Activated effector memory CD4-positive, alpha-beta T cell treated with anti-CD3 and anti-CD28 coated beads, Interleukin-2, amount 50 U/mL, for 16 hours (primary cell): Measurements from ENCODE around the gene DAGLB.
"Not testable (repeated sequence)": the region's sequence is repeated elsewhere in the genome, so short reads cannot be mapped to it uniquely, and the experiment has no call there.

Source experiments
- DNase-seq: peaks from one replicate; pipeline ENCODE4 v3.0.0-alpha.2; 2020

Gene DAGLB, protein sequence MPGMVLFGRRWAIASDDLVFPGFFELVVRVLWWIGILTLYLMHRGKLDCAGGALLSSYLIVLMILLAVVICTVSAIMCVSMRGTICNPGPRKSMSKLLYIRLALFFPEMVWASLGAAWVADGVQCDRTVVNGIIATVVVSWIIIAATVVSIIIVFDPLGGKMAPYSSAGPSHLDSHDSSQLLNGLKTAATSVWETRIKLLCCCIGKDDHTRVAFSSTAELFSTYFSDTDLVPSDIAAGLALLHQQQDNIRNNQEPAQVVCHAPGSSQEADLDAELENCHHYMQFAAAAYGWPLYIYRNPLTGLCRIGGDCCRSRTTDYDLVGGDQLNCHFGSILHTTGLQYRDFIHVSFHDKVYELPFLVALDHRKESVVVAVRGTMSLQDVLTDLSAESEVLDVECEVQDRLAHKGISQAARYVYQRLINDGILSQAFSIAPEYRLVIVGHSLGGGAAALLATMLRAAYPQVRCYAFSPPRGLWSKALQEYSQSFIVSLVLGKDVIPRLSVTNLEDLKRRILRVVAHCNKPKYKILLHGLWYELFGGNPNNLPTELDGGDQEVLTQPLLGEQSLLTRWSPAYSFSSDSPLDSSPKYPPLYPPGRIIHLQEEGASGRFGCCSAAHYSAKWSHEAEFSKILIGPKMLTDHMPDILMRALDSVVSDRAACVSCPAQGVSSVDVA

DNA sequence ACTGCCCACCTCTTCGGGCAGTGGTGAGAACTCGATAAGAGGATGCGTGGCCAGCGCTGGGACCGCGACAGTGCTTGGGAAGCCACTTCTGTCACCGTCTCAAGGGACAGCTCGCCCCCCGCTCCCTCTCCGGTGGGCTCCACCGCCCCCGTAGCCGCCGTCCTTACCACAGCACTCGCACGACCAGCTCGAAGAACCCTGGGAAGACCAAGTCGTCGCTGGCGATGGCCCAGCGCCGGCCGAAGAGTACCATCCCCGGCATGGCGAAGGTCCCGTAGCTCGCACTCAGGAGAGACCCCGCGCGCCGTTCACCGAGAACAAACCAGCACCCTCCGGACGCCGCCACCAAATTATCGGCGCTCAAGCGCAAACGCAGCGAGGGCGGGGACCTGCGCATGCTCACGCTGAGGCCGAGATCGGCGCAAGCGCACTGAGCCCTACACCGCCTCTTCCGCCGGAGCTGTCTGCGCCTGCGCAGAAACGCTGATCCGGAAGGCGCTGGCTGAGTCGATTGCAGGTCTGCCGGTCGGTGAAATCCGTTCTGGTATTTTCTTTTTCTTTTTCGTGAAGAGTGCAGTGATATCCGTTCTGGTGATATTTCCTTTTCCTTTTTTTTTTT lies at the start of gene DAGLB:
DAGLB (minus strand) TSS at position 374 of the 619 bp plus-strand sequence; CDS start at position 262, 112 bp downstream.
- peak; percentile 98 for DNase-seq

DNA sequence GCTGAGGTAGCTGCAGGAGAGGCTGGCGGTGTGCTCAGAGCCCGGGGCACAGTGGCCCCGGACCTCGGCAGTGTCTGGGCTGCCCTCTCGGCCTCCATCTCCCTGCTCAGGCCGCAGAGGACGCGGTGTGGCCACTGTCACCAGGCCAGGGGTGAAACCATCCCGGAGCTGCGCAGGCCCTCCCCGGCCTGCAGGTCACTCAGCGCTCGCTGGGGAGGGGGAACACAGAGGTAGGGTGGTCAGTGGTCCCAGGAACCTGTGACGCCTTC lies 49.8 kb upstream of the DAGLB start:
- no peak for DNase-seq

DNA sequence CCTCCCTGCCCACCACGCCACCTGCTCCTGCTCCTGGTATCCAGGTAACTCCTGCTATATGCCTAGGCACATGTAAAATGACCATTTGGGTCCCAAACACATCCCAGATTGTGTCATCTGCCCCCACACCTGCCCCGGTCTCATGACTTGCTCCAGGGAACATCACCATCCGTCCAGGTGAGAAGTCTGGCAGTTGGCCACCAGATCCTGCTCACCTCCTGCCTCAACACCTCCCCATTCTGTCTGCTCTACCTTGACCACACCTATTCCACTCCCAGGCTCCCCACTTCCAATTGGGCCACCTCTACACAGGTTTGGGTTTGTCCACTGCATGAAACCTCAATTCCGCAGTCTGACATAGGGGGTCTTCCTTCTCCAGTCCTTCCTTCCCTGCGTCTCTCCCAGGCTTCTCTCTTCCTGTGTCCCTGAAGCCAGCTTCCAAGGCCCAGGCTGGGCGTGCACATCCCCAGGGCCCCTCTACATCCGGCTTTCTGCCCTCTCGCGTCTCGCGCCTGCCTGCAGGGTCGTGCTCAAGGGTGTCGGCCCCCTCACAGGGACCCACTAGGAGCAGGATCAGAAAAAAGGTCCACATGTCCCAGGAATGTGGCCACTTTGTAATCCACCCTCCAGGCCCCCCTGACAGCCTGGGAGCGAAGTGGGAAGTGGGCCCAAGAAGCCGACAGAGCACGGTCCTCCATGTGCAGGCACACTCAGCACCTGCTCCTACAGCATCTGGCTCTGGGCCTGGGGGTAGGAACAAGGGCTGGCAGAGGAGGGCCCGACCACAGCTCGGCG lies 49.3 kb upstream of the DAGLB start:
- no peak for DNase-seq

DNA sequence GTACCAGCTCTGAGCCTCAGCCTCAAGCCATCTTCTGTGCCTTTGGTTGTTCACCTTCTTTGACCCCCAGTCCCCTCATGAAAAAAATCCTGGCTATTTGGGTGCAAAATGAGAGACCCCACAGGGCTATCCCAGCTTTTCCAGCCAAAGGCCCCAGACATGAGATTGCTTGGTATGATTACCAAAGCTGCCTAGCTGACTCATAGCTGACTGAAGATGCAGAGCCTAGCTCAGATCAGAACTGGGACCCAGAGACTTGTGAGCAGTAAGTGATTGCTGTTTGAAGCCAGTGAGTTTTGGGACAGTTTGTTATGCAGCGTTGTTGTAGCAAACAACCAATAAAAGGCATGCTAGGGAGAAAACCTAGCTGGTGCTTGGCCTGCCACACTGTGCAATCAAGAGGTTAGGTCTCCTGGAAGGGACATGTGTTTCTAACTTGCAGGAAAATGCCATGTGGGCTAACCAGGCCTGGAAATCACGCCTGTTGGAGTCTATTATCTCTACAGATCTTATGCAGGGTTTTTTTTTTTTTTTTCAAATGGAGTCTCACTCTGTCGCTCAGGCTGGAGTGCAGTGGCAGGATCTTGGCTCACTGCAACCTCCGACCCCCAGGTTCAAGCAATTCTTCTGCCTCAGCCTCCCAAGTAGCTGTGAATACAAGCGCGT lies 48.0 kb upstream of the DAGLB start:
- DNase-seq: no peak

DNA sequence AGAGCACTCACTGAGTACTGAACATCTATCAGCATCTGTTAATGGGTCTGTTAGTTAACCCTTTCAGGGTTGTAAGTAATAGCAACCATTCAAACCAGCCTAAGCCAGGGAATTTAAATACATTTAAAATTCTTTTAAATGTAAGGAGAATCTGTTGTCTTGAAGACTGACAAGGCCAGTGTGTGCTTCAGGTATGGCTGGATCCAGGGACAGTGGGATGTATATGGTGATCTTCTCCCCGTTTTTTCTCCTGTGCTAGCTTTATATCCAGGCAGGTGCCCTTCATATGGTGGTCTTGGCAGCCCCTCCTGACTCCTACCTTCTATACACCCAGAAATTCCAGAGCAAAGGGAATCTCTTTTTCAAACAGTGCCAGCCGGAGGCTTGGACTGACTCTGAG lies 46.6 kb upstream of the DAGLB start:
- no peak for DNase-seq

DNA sequence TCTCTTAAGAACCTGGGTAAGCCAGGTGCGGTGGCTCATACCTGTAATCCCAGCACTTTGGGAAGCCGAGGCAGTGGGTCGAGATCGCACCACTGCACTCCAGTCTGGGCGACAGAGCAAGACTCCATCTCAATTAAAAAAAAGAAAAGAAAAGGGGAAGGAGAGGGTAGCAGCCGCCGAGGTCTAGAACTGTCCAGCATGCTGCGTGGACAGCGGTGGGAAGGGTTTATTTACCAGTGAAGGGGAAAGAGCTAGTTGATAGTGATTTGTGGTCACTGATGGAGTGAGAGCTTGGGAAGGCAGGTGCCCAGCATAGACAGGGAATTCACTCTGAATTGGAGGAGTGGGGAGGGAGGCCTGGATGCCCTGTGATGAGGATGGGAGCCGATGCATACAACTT lies 43.4 kb upstream of the DAGLB start:
- no peak for DNase-seq

DNA sequence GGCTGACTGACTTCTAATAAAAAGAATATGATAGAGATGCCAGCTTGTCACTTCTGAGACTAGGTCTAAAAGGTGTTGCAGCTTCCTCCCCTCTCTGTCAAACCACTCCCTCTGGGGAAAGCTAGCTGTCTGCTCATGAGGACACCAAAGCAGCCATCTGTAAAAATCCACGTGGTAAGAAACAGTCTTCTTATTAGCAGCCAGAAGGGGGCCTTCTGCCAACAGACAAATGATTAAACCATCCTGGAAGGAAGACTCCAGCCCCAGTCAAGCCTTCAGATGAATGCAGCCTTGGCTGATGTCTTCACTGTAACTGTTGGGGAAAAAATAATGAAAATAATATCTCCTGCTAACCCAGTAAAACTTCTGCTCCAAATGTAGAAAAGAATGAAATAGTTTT lies 41.9 kb upstream of the DAGLB start:
- DNase-seq: no peak

DNA sequence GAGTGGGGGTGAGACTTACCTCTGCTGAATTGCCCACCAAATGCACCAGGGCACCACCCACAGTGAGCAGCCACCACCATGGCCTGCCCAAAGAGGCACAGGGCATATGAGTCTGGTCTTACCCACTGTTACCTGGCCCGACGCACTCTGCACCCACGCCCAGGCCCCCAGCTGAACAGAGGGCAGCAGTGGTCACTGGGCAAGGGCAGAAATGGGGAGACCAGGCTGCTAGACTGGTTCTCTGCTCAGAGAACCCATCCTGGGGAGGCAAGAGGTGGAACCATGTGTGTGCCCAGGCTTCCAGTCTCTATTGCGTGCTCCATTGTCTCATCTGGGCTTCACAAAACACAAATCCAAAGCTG lies 39.4 kb upstream of the DAGLB start:
- DNase-seq: no peak

DNA sequence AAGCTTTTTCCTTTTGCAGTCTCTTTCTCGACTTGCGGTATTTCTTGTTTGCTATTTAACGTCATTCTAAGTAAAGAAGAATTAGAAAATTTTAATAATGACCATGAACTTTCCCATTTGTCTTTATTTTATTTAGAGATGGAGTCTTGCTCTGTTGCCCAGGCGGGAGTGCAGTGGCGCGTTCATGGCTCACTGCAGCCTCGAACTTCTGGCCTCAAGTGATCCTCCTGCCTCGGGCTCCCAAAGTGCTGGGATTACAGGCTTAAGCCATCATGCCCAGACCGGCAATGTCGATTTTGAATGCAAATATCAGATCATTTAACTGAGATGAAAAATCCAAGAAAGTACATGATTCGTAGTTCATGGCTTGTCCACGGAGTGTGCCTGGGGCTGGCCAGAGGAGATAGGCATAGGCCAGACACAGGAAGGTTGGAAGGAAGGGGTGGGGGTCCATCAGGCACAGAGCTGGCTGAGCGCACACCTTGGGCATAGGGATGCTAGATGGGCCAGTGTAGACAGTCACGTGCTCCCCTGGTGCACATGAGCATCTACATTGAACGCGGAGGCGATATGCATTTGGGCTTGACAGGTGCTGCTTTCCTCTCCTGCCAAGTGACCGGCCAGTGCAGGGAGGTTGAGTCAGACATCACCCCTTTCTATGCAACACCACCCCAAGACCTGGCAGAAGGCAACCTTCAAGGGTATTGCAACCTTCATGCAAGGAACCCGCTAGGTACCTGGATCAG lies 38.9 kb upstream of the DAGLB start:
- DNase-seq: no peak

DNA sequence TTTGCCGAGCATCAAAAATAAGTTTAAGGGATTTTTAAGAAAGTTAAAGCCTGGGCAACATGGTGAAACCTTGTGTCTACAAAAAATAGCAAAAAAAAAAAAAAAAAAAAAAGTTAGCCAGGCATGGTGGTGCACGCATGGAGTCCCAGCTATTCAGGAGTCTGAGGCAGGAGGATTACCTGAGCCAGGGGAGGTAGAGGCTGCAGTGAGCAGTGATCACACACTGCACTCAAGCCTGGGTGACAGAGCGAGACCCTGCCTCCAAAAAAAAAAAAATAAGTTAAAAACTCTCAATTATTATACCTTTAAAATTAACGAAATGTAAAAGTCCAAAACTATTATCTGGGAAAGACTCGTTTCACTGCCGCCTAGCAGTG lies 35.0 kb upstream of the DAGLB start:
- DNase-seq: no peak

DNA sequence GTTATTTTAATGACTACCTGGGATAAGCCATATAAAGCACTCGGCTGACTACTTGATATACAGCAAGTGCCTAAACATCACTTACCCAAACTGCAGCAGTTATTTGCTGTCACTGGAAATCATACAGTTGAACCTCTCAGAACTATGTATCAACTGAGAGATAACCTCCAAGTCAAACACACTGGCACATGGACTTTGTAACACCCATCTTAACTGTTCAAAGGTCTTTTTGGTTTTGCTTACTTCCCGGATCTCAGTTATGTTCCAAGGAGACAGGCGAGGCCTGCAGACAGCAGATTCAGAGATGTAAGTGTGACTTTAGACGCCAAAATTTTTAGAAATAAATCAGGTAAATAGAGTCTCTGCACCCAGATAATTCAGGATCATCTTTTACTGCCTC lies 34.6 kb upstream of the DAGLB start:
- no peak for DNase-seq

DNA sequence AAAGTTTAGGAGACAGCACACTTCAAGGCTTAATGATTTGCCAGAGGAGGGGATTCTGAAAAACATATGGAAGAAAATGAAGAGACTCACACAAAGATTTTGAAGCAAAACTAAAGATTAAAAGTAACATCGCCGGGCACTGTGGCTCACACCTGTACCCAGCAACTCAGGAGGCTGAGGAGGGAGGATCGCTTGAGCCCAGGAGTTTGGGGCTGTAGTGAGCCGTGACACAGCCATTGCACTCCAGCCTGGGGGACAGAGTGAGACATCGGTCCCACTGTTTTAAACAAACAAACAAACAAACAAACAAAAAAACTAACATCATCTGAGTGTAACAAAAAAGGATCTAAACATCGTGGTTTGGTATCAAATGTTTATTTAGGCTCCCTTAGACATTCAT lies 33.7 kb upstream of the DAGLB start:
- DNase-seq: no peak

DNA sequence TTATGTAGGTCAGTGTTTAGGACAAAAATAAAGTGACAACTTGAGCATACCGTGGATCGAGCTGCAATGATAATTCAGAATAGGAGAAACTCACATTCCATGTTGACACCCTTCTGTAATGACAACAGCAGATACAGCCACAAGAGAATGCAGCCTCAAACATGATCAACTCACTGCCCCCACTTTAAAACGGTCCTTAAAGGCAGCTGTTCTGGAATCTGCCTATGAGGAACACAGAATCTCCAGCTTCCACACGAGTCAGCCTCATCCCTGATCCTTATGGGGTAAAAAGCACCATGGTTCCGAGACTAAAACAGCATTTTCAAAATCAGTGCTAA lies 32.5 kb upstream of the DAGLB start:
- no peak for DNase-seq

DNA sequence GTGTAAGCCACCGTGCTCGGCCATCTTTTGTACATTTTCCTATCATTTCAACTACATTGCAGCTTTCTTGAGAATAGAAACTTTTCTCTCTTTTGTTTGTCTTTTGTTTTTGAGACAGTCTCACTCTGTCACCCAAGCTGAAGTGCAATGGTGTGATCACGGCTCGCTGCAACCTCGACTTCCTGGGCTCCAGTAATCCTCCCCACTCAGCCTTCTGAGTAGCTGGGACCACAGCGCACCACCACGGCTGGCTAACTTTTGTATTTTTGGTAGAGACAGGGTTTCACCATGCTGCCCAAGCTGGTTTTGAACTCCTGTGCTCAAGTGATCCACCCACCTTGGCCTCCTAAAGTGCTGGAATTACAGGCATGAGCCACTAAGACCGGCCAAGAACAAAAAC lies 31.3 kb upstream of the DAGLB start:
- DNase-seq: no peak

DNA sequence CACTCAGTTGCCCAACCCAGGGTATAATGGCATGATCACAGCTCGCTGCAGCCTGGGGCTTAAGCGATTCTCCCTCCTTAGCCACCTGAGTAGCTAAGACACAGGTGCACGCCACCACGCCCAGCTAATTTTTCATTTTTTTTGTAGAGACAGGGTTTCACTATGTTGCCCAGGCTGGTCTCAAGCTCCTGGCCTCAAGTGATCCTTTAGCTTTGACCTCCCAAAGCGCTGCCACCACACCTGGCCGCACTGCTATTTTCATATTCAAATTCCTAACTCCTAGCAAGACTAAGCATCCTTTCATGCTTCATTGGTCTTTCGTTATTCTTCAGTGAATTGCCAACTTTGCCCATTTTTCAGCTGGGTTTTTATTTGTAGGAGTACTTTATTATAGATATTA lies 30.4 kb upstream of the DAGLB start:
- DNase-seq: no peak

DNA sequence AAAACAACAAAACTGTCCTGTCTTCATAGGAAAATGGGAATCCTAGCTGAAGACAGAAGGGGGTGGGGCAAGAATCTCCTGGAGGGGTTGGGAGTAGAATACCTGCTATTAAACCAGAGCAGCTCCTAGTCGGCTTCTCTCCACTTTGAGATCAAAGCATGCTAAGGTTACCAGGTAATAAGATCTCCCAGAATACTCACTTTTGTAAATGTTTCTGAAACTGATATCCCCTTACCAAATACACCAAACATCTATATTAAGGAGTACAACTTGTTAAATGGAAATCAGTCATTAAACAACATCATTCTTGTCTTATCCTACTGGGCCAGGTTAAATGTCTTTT lies 29.5 kb upstream of the DAGLB start:
- DNase-seq: no peak

DNA sequence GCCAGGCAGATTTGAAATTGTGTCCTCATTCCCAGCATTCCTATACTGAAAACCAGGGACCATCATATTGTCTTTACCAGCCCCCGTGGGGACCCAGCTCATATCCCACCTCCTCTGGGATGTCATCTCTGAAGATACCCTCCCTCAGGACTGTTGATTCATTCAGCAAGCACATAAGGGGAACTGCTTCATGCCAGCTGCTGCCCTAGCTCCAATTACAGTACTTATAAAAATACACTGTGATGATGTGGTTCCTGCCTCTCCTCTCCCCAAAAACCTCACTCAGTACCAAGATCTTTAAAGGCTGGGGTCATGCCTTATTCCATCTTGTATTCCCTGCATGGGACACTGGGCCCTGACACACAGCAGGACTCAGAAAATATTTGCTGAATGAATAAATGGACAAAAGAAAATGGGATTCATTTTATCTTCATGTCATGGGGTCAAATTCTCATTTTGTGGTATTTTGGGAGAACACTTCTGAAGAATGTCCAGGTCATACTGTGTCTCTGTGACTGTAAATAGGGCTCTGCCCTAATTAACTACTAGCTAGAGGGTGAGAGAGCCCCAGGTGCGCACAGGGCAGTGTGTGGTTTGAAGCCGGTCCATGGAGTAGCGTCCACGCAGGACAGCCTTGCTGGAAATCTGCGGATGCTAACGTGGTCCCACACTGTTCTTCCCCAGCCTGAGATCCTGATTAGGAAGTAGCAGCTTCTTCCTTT lies 29.0 kb upstream of the DAGLB start:
- no peak for DNase-seq

DNA sequence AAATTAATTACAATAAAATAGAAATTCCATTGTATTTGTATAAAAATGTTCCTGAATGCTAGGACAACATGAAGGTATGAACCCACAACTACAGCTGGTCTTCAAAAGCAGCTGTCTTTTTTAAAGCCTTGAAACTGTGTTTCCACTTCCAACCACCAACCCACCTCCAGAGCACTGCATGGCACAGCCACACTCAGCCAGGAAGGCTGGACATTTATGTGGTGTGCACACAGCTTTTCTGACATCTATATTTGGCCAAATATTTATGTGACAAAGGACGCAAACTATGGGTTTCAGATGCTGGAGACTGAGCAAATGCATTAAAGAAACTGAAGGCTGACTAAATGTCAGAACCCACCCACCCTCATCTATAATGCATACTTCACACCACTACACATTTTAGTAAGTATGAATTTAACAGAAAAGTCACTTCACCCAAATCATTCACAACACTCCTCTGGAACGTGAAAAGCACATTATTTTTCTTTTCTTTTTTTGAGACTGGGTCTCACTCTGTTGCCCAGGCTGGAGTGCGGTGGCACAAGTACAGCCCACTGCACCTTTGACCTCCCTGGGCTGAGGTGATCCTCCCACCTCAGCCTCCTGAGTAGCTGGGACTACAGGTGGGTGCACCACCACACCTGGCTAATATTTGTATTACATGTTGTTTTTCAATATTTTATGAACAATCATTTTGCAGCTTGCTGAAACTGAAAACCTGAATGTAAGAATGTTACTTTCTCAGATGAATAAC lies 27.9 kb upstream of the DAGLB start:
- DNase-seq: no peak

DNA sequence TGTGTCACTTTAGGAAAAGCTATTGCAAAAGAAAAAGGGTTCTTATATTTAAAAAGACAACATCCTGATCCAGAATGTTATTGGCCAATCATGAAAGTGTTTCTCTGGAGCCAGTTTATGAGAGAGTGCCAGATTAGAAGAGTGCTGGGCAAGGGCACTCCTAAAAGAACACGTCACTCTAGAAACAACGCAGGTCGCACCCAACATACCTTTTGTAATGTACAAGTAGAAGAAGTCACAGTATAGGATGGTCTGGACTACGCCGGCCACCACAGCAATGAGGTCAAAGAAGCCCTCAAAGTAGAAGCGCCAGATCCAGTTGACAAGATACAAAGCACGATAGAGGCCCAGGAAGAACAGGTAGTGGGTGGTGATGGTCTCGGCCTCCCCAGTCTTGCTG lies 18.1 kb upstream of the DAGLB start:
- no peak for DNase-seq

DNA sequence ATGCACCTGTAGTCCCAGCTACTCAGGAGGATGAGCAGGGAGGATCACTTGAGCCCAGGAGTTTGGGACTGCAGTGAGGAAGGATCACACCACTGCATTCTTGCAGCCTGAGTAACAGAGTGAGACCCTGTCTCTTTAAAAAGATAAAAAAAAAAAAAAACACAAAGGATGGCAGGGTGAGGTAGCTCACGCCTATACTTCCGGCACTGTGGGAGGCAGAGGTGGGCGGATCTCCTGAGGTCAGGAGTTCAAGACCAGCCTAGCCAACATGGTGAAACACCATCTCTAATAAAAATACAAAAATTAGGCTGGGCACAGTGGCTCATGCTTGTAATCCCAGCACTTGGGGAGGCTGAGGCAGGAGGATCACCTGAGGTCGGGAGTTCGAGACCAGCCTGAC lies 15.9 kb upstream of the DAGLB start:
- DNase-seq: not testable (repeated sequence)

DNA sequence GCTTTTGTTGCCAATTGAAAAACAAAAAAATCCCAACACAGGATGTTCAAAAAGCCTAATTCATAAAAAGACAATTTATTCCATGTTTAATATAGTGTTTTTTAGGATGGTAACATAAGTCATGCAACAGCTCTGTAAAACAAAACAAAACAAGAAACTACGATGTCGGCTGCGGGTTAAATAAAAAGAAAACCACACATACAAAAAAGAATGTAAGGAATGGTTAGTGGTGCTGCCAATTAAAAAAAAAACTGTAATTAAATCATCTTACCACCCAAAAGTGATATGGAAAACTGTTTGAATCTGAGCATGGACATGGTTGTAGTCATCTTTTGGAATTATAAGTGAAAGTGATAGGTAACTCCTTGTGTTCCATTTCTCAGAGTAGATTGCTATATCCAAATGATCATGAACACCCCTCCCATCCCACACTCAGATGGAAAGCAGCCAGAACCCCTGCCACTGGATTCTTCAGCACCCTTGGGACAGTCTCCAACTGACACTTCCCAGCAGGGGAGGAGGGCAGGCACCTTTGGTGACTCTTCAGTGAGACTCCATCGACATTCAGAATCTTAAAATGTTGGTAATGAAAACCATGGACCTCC lies 14.3 kb upstream of the DAGLB start:
- DNase-seq: no peak
